HG03039 (cell line): ENCODE measurements around the gene DHX34.

Experiments
- ATAC-seq: cut with Tn5 transposase; IDR thresholded peaks from one replicate; pipeline ENCODE4 v1.9.1; 2021; ENCODE audit warnings: mild to moderate bottlenecking, moderate library complexity; ENCODE audit not compliant: unreplicated experiment

Gene DHX34

DNA sequence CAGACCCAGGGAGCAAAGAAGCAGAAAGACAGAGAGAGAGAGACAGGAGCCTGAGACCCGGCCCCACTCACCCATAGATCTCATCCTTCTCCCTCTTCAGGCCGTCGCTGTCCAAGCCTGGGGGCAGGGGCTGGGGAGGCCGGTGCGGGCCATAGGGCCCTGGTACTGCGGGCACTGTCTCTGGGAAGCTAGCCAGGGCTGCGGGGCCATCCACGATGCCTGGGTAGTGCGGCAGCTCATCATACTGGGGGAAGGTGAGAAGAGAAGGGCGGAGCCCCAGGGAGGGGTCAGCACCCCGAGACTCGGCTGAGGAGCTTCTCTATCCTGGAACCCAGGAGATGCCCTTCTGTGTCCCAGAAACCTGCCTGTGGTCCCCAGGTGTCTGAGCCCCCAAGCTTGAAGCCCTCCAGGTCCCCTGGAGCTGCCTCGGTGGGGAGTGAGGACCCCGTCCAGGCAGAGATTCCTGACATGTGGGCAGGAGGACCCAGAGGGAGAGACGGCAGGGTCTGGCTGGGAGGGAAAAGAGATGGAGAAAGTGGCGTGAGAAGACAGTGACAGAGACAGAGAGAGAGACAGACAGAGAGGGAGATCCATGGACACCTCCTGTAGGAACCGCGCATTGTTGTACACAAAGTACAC, 68.1 kb downstream of the DHX34 start:
- no peak for ATAC-seq

DNA sequence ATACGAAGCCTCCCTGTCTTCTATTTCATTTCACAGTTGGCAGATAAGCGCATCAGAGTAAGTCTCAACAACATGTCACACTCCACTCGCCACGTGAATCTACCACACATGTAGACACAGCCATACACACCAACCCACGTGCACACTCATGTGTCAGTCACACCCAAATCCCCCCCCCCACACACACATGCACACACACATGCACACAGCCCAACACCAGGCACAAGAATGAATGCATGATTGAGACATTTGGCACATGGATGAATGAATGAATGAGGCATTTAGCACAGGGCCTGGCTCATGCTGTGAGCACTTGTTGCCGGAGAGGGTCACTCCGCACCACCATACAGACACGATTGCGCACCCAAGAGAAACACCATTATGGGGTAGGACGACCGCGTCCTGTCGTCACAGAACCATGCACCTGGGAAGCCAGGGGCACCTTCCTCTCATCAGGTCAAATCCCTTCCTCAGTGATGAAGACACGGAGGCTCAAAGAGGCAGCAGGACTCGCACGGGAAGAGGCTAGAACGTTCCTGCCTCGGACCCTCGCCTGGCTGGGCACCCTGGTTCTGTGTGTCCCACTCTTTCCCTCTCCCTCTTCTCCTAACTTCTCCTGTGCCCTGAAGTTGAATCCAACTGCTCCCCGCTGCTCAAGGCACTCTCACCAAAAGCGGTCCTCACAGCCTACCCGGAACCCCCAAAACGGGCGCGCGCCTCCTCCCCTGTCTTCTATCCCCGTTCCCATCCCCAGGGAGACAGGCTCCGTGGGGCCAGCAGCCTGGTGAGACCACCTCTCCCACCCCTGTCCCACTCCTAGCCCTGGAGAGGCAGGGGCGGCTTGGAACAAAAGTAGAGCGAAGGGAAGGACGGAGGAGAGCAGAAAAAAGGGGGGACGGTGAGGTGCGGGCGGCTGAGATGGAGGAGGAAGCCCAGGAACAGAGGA, 68.9 kb downstream of the DHX34 start:
- no peak for ATAC-seq

DNA sequence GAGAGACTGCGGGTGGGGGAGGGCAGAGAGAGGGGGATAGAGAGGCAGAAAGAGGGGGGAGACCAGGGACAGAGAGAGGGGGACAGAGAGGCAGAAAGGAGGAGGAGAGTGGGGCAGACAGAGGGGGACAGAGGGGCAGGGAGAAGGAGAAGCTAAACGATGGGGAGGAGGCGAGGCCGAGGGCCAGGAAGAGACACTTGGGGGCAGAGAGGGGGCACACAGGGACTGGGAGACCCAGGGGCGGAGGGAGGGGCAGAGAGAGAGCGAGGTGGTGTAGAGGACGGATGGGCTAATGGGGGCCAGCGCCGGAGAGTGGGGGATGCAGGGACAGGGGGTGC, 69.5 kb downstream of the DHX34 start:
- ATAC-seq, result no peak

DNA sequence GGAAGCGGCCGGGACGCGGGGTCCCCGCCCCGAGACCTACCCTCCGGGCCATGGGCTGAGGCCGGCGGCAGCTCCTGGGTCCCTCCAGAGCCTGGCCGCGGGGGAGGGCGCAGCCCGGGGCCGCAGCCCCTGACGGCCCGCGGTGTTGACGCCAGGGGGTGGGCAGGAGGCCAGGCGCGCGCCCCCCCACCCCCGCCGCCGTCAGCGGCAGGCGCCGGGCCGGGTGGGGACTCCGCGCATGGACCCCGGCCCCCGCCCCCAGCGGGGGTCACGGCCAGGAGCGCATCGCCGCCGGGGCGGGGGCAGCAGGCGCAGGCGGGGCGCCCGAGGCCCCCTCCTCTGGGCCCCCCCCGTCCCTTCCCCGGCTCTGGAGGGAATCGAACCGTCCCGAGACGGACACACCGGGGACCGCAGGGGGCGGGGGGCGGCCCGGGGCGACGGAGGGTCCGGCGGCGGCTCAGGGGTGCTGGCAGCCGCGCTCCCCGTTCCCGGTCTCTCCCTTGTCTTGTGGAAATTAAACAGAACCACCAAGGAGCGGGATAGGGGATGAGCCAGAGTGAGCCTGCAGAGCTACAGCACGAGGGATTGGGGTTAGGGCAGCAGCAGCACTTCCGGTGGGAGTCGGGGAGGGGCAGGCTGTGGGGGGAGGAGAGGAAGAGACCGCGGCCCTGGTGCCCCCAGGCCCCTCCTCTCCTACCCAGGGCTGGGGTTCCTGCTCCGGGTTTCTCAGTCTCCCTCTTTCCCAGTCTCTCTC, 70.1 kb downstream of the DHX34 start, which contains the start of gene MEIS3:
TSS of gene MEIS3 (minus strand) at position 498 of the 754 bp plus-strand sequence. CDS start at position 52, 446 bp downstream.
- ATAC-seq, result no peak

DNA sequence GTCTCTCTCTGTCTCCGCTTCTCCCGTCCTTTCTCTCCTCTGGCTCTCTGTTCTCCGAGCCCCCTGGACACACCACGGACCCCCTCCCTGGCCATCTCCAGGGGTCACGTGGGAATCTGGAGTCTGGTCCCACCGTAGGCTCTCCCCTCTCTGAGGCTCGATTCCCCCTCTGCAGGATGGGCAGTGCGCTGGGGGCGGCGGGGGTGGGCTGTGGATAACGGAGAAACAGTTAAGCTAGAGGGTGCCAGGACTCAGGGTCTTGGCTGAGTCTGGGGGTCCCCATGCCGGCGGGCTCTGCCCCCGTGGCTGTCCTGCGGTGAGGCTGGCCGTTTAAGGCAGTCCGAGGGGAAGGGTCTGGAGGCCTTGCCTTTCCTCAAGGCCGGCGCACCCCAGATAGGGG, 70.7 kb downstream of the DHX34 start:
- ATAC-seq, result no peak

DNA sequence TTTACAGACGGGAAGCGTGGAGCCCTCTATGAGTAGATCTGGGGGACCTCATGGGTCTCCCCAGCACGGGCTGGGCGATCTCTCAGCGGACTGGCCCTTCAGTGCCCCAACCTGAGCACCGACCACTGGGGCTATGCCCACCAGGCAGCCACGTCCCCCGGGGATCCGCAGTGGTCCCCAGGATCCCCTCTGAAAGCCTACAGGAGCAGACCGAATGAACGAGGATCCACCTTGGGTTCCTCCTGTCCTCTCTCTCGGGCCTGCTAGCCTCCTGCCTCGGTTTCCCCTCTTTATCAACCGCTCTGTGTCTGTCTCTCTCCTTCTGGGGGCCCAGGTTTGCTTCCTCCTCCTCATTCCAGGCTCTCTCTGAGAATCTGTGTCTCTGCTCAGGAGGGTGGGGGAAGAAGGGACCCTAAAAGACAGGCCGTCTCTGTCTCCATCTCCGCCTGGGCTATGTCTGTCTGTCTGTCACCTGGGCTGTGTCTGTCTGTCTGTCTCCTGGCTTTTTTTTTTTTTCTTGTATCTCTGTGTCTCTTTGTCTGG, 72.2 kb downstream of the DHX34 start:
- ATAC-seq, result no peak

DNA sequence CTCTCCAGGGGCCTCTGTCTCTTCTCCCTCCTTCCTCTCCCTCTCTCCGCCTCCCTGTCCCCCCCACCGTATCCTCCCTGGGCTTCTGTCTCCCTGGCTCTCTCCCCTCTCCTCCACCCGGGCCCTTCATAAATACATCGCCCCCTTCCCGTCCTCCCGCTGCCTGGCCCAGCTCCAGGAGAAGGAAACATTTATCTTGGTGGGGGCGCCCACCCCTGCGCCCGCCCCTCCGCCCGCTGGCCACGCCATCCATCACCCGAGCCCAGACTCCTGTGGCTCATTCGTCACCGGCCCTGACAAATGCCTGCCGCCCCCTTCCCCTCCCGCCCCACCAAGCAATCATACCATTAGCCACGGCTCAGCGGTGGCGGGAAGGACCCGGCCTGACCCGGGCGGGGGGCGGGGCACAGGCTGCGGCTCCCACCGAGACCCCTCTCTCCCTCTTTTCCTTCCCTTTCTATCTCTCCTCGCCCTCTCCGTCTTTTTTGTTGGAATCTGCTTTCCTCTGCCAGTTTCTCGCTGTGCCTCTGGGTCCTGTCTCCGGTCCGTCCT, 72.8 kb downstream of the DHX34 start:
- no peak for ATAC-seq

DNA sequence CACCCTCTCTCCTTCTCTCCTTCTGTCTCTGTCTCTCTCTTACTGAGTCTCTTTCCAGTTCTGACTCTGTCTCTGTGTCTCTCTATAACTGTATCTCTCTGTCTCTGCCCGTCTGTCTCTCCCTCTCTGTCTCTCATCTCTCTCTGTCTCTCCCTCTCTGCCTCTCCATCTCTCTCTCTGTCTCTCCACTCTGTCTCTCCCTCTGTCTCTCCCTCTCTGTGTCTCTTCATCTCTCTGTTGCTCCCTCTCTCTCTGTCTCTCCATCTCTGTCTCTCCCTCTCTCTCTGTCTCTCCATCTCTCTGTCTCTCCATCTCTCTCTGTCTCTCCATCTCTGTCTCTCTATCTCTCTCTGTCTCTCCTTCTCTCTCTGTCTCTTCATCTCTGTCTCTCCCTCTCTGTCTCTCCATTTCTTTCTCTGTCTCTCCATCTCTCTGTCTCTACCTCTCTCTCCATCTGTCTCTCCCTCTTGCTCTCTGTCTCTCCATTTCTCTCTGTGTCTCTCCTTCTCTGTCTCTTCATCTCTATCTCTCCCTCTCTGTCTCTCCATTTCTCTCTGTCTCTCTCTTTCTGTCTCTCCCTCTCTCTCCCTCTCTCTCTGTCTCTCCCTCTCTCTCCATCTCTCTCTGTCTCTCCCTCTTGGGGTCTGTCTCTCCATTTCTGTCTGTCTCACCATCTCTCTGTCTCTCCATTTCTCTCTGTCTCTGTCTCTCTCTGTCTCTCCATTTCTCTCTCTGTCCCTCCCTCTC, 73.5 kb downstream of the DHX34 start:
- no peak for ATAC-seq

DNA sequence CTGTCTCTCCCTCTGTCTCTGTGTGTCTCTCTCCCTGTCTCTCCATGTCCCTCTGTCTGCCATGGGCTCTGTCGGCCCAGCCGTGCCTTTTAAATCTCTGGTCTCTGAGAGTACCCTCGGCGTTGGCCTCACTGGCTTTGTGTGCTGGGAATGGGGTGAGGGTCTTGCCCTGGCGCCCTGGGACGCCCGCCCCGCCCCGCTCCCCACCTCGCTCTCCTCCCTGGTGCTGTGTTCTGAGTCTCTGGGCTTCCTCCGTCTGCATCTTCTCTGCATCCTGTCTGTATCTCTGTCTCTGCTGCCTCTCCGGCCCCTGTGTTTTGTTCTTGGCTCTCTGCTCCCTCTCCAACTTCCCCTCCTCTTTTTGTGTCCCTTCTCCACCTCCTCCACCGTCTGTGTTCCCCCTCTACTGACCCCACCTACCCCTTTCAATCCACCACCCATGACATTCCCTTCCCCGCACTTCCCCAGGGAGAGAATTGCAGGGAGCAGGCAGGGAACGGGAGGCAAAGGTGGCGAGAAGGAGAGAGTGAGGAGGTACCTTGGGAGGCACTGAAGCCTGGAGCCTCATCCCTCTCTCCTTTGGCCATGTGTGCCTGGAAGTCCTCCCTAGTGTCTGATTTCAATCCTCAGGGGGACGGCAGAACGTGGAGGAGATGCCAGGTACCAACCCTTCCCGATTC, 74.2 kb downstream of the DHX34 start:
- no peak for ATAC-seq

DNA sequence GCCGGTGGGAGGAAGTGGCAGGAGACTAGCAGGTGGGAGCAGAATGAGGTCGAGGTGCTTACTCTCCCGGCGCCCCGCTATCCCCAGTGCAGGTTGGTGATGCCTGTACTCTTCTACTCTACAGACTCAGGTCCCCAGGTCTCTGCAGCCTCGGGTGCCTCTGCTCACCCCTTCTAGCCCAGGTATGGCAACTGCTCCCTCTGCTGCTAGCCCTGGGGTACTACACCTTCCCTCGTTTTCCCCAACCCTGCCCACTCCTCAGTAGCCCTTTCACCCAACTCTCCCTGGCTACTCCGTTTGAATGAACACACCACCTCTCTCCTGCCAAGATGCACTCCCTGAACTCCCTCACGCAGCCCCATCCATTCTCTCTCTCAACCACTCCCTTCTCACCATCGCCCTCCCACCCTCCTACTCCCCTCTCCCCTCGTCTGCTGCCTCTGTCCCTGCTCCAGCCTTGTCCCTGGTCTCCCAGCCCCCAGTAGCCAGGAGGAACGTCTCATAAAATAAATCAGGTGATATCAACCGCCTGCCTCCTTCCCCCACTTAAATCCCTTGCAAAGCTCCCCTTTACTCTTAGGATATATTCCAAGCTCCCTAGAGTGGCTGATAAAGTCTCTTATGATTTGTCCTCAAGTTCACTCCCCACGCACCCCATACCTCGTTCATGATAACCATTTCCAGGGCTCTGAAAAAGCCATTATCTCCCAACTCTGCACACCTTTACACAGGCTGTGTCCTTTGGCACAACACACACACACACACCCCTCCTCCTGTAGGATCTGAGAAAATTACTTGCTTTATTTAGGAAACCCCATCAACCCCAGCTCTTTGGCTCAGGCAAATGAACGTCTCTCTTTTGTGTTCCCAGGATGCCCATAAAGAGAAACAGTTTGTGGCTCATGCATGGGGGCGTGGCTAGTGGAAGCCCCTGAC, 78.4 kb downstream of the DHX34 start:
- no peak for ATAC-seq

DNA sequence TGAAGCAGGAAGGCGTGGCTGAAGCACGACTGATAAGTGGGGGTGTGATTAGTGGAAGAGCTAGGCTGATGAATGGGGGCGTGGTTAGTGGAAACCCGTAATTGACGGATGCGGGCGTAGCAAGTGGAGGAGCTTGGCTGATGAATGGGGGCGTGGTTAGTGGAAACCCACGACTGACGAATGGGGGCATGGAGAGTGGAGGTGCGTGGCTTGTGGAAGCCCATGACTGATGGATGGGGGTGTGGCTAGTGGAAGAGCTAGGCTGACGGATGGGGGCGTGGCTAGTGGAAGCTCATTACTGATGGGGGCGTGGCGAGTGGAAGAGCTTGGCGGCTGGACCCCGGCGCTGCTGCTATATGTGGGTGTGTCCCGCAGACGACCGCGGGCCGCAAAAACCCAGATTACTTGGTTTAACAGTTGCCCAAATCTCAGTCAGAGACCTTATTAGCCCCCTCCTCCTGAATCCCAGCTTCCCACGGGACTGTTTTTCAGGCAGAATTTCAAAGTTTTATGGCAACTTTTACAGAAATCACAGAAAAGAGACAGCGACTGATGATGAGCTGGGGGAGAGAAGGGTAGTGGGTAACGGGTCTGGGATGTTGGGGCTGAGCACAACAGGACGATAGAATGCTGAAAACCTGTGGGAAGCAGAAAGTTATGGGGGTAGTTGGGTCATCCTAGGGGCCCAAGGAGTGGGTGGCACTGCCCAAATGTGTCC, 79.2 kb downstream of the DHX34 start:
- ATAC-seq, result no peak

DNA sequence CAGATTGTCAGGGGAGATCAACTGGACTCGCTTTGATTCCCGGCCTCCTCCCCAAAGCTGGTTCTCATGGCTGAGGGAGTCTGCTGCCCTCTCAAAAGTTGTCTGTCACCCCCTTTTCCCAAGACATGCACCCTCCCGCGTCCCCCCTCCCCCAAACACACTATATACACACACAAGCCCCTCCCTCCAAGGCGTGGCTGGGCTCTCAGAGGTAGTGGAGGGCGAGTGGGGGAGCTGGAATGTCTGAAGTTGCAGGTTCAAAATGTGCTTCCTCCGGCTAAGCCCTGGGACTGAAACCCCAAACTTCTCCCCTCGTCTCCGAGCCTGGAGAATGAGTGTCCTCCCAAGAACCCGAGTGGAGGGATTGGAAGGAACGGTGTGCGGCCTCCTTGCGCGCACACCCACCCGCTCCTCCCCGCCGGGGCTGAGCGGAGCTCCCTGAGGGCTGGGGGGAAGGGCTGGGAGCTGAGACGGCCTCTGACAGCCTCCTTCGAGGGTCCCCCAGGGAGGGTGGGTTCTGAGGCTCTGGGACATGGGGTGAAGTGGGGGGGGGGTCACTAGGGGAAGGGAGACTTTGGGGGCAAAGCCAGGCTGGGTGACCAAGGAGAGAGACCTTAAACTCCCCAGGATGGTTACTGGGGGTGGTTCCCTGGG, 80.2 kb downstream of the DHX34 start:
- no peak for ATAC-seq

DNA sequence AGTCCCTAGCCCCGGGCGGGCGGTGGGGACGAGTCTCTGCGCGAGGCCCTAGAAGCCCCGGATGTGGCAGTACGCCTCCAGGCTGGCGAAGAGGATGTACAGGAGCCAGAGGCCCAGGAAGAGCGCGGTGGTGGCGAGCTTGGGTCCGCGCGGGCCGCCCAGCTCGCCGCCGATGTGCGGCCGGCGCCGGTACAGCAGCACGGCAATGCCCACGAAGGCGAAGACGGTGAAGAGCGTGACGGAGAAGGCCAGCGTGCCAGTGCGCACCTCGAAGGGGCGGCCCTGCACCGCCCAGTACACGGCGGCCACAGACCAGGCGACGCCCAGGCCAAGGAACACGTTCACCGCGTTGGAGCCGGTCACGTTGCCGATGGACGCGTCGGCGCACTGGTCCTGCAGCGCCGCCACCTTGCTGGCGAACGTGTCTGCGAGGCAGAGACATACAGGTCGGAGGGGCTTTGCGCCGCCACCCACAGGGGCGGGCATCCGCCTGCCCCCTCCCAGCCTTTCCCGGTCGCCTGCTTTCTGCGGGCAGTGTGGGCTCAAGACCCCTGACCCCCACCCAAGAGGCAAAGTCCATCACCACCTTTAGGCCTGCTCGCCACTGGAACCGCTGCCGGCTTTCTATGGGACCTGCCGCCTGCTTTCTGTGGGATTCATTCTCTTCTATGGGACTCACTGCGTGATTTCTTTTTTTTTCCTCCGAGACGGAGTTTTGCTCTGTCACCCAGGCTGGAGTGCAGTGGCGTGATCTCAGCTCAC, 81.1 kb downstream of the DHX34 start:
- no peak for ATAC-seq

DNA sequence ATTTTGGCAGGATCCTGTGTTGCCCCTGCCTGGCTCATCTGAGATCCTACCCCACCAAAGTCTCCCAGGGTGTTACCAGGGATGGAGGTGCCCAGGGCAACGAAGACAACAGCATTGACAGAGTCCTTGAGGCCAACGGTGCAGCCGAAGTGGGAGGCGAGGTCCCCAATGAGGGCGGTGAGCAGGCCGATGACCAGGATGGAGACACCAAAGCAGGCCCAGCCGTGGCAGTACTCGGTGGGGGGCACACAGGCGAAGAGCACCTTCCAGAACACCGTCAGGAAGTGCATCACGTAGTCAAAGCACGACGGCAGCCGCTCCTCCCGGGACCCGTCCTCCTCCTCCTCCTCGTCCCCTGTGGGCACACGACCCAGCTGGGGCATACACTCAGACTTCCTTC, 83.0 kb downstream of the DHX34 start:
- ATAC-seq, result no peak
